Esophagus squamous epithelium (tissue), 4 donors: ENCODE data around the gene KCND2.

Experiments
- POLR2A ChIP-seq, 4 donors: fragments of 450-650 bp; IDR thresholded peaks; one replicate each; pipeline ENCODE4 v1.6.1; 2017; ENCODE audit warnings: antibody characterized with exemption in 4 of 4, mild to moderate bottlenecking in 4 of 4, moderate library complexity in 3 of 4
- TF ChIP-seq, protein P1 (sequence below), 6 experiments: fragments of 450-650 bp in 4 of 6; fragments of 200-600 bp in 2 of 6; sonication (generic) in 2 of 6; IDR thresholded peaks; one replicate each; pipeline ENCODE4 v1.5.1; 2016 to 2019; ENCODE audit warnings: antibody characterized with exemption in 6 of 6, mild to moderate bottlenecking in 4 of 6, moderate library complexity in 4 of 6

DNA sequence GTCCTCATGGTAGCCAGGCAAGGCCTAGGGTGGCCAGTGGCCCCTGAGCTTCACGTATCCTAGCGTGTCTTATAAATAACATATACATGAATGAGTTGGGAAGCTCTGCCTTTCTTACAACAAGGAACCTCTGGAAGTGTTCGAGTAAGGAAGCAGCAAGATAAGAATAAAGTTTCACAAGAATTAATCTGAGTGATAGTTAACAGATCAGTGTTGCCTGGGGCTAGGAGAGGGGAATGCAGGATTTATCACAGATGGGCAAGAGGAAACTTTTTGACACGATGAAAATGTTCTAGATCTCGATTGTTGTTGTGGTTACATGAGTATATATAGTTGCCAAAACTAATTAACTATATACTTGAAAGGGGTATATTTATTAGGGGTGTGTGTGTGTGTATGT, 510.7 kb downstream of the KCND2 start:
- TF ChIP-seq, protein P1, sequence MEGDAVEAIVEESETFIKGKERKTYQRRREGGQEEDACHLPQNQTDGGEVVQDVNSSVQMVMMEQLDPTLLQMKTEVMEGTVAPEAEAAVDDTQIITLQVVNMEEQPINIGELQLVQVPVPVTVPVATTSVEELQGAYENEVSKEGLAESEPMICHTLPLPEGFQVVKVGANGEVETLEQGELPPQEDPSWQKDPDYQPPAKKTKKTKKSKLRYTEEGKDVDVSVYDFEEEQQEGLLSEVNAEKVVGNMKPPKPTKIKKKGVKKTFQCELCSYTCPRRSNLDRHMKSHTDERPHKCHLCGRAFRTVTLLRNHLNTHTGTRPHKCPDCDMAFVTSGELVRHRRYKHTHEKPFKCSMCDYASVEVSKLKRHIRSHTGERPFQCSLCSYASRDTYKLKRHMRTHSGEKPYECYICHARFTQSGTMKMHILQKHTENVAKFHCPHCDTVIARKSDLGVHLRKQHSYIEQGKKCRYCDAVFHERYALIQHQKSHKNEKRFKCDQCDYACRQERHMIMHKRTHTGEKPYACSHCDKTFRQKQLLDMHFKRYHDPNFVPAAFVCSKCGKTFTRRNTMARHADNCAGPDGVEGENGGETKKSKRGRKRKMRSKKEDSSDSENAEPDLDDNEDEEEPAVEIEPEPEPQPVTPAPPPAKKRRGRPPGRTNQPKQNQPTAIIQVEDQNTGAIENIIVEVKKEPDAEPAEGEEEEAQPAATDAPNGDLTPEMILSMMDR (IDR thresholded peaks at IDR 0.05): no peak
- TF ChIP-seq POLR2A (IDR thresholded peaks at IDR 0.05): no peak
